Sigmoid colon (tissue), 4 donors: ENCODE measurements around the gene NCF1.
"Not testable (repeated sequence)": the region's sequence is repeated elsewhere in the genome, so short reads cannot be mapped to it uniquely, and the experiment has no call there.

Source experiments
- CTCF ChIP-seq, 4 experiments: fragments of 450-650 bp in 3 of 4; fragments of 200-600 bp in 1 of 4; IDR thresholded peaks; one replicate each; pipeline ENCODE4 v1.5.1; 2016 to 2019; ENCODE audit warnings: antibody characterized with exemption in 4 of 4, mild to moderate bottlenecking in 3 of 4, moderate library complexity in 2 of 4
- EP300 ChIP-seq, 4 donors: sonication (generic); formaldehyde crosslinking; IDR thresholded peaks; one replicate each; pipeline ENCODE4 v1.6.1; 2017; ENCODE audit warnings: antibody characterized with exemption in 4 of 4
- POLR2A ChIP-seq, 2 donors: fragments of 450-650 bp; IDR thresholded peaks; one replicate each; pipeline ENCODE4 v1.6.1; 2016; ENCODE audit warnings: antibody characterized with exemption in 2 of 2, mild to moderate bottlenecking in 2 of 2, moderate library complexity in 2 of 2
- POLR2AphosphoS5 ChIP-seq, 4 donors: sonication (generic); formaldehyde crosslinking; IDR thresholded peaks; one replicate each; pipeline ENCODE4 v1.6.1; 2017; ENCODE audit warnings: antibody characterized with exemption in 4 of 4

GRCh38 chr7:74820146-74820805 lies 46.5 kb downstream of the NCF1 start:
- TF ChIP-seq POLR2A, EP300, CTCF, POLR2AphosphoS5 (IDR thresholded peaks at IDR 0.05): not testable (repeated sequence)
